Stimulated activated CD8-positive, alpha-beta memory T cell treated with anti-CD3 and anti-CD28 coated beads, Interleukin-4, amount 100 ng/mL, for 1 hour (primary cell): Measurements from ENCODE around the gene CCDC175.

Experiments used
- DNase-seq, 2 donors: peaks; one replicate each; pipeline ENCODE4 v3.0.0-alpha.2; 2020; ENCODE audit warnings: low read depth in 2 of 2, low spot score in 1 of 2

The CCDC175 gene

DNA sequence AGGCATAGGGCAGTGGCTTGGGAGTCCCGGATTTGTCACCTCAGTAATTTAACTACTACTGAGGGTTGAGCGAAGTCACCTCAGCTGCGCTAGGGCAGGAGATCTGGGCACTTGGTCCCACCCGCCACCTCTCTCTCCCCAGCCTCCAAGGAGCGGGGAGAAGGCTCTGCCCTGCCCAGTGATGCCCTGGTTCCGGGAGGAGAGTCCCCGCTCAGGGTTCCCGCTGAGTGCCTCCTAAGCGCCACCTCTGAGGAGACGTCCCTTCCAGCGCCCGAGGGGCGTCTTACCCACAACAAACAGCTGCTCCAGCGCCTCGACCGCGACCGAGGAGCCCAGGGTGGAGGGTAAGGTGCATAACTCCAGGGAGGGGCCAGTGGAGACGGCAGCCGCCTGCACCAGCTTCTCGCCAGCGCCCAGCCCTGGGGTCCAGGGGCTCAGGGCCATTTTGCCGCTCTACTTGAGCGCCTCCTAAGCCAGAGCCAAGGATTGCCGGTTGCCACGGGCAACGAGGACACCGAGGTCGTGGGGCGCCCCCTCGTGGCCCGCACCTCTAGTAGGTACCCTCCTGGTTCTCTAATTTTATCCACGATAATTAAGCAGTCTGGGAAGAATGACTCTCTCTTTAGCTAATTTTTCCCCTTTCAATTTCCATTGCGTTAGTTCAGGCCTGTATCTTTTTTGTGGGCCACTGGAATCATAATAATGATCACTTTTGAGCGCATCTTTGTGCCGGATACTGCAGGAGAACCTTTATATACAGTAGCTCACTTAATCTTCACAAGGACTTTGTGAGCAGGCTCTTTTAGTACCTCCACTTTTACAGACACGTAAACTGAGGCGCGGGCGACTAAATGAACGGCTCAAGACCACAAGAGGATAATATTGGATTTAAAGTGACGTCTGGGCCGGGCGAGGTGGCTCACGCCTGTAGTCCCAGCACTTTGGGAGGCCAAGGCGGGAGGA lies at the start of gene CCDC175:
Gene CCDC175, minus strand, starts transcription at position 481 of the 963 bp plus-strand sequence. Its CDS starts 37 bp downstream, at position 444.
- DNase-seq = peak; percentile 54 to 61

DNA sequence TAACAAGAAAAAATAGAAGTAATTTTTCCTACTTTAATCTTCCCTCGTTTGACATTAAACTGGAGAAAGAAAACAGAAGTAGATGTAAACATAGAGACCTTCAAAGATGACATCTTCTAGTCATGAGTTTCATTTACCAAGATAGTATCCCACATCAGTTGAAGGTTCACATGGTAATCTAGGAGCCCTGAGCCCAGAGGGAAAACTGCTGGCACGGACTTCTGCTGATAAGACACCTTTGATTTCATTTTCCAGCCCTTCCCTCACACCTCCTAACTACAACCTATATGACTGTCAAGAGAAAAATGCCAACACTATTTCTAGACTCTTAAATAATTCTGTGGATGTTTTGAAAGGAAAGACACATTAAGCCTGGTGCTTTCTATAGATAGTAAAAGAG lies 46.0 kb upstream of the CCDC175 start:
- DNase-seq = no peak

DNA sequence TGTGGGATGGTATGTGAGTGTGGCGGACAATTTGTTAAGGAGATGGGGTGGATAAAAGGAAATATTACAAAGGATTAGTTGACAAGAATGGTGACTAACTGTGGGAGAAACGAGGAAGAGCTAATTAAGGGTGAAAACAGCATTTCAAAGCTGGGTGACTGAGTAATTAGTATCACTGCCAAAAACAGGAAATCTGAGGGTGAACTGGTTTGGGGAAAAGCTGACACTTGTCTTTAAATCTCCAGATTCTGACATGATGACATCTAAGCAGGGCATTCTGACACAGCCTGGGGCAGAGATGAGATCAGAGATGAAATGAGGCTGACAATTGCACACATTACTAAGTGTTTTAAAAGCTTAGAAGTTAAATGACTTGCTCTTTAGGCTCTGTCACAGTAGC lies 42.4 kb upstream of the CCDC175 start:
- DNase-seq = no peak

DNA sequence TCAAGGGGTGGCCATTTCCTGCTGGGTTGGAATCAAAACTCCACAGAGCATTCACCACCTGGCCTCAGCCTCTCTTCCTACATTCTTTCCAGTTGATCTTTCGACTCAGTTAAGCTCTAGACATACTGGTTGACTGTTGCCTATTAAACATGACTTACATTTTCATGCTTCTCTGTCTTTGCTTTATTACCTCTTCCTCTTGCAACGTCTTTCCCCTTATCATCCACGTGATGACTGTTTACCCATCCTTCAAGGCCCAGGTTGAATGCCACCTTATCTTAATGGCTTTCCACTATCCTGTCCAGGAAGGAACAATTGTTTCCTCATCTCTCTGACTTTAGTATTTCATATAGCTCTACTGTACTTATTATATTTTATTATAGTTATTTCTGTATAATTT lies 24.4 kb upstream of the CCDC175 start:
- DNase-seq = no peak

DNA sequence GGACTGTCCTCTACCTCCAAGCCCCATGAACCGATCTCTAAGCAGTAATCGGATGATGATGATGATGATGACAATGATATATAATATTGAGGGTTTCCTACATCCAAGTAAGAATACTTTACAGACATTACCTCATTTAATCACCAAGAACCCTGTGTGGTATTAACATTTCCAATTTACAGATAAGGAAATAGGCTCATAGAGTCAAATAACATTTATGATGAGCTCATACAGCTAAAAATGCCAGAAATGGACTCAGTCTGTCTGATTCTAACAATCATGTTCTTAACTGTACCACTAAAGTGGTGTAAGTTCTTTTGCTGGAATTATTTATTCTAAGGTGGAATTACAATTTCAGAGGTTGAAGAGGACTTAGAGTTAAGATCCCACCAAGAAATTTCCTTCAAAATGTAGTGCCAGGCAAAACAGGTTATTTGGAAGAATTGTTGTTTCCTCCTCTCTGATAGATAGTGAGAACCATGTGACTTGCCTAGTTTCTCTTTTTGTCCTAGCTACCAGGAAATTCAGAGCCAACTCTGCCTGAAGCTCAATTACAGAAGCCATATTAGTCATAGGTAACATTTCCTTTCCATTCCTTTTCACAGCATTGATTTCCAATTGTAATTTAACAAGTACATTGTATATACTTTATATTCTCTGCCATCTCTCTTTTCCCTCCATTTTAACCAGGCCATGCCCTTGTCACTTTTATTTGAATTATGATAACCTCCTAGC lies 23.8 kb upstream of the CCDC175 start:
- no peak for DNase-seq

DNA sequence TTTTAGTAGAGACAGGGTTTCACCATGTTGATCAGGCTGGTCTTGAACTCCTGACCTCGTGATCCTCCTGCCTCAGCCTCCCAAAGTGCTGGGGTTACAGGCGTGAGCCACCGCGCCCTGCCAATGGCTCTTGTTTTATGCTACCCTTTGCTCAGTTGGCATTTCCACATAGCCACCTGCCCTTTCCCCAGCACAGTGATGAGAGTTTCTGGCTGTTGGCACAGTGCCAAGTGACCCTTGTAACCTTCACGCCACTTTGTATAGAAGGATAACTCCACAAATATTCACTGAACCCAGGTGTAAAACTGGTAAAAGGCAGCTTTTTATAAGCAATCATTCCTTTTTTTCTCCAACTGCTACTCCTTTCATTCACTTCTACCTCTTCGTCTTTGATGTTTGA lies 18.5 kb upstream of the CCDC175 start:
- DNase-seq = no peak

DNA sequence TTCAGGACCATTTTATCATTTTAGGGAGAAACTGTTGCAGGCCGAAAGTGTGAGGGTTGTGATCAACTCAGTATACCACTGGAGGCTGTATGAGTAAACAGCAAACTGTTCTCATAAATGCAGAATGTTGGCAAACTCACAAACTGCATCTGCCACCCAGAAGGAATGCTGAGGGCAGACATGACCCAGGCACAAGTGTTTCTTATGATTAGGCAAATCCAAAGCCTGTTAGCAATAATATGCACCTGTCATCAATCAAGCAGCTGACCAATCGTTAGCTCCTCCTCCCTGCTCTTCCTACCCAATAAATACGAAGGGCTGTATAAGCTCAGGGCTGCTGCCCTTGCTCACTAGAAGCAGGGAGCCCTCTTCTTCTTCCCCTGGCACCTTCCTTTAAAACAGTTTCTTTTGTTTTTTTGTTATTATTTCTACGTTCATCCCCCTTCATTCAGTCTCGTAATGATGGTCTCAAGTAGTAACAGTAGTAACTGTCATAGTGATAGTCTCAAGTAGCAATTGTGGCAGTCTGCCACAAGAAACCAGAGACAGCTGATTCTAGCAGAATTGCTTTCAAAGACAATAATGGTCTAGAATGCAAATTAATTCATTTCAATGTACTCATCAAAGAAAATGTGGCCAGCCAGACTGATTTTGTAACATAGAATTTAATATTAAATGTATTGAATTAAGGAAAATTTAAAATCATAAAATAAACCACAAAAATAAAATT lies 15.2 kb upstream of the CCDC175 start:
- no peak for DNase-seq

DNA sequence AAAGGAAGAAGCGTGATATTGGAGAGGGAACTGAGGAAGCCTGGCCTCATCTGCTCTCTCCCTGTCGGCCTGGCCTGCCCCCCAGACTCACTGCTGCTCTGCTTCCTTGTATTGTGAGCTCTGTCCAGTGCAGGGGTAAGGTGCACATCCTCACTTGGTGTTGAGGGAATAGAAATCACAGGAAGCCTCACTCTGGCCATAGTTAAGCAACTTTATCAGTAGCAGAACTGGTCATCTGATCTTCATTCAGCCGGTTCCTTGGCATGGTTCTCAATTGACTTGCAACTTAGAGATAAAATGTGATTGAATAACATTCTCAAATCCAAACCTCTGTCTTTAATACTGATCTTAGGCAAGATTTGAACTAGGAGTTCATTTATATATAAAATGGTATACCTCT lies 11.5 kb upstream of the CCDC175 start:
- DNase-seq = no peak

DNA sequence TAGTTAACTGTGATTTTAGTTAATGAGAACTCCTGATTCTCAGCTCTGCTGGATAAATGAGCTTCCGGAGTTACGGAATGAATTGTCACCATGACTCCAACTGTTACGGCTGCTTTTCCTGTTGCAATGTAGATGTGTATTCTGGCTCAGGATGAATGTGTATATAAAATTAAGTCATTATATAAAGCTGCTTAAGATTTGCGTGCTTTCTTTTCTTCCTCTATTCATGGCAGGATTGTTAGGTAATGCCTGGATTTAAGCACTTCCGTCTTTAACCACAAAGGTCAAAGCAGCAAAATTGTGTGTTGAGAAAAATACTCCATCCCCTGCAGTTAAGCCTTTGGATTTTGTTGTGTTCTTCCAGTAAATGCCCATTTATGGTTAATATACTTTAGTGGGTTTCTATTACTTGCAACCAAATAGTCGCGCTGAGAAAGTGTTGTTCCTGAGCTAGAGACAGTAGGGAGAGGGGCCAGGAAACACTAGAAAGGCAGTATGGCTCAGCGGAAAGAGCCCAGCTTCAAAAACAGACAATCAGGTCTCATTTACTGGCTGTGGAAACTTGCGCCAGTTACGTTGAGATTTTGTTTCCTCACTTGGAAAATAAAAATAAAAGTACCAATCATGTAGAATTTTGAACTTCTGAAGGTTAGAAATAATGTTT lies 9.4 kb upstream of the CCDC175 start:
- no peak for DNase-seq

DNA sequence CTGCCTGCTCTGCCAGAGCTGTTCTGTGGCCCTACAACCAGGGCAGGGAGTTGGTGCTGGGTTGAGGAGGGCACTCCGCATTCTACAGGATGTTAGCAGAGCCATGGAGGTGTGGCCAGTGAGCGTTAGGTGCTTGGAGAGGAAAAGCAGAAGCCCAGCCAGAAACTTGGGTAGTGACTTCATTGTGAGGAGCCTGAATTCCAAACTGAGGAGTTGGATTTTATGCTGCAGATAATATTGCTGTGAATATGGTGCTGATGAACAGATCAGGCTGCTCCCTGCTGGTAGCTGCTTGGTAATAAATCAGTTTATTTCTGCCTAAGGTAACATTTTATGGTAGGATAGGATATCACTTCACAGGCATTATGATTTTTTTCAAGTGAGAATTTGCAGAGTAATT lies 7.1 kb upstream of the CCDC175 start:
- DNase-seq = no peak

DNA sequence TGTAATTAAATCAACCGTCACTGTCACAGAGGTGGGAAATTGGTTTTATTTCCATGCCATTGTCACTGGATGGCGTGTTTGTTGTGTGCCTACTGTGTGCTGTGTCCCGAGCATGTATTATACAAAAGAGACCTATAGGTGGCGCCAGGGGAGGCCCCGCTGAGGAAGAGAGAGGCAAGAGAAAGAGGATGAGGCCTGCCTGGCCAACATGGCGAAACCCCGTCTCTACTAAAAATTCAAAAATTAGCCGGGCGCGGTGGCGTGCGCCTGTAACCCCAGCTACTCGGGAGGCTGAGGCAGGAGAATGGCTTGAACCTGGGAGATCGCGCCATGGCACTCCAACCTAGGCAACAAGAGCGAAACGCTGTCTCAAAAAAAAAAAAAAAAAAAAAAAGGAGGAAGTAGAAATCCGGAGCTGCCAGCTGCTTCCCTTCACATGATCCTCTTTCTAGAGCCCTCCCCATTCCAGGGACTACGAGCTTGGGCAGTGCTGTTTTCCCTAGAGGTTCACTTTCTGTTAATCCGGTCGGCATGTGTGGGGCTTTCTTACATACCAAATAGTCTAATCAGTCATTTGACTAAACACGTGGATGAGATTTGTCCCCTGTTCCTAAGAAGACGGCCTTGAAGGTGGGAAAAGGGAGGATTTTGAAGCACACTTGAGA lies 6.4 kb upstream of the CCDC175 start:
- DNase-seq = no peak

DNA sequence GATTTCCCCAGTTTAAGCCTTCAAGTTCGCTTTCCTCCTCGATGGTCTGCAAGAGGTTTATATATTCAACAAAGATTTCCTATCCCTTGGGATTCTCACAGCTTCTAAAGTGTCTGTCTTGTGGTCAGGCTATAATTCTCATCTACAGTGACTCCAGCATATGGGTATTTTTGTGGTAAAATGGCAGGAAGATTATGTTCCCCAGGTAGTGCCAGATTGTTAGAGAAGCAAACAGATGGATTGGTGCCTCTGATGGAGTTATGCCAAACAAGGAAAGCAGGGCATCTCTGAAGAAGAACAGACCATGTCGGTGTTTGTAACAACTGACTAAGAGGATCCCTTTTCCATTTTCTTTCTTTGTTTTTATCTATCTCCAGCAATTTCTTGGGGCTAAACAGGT lies 5.5 kb upstream of the CCDC175 start:
- no peak for DNase-seq

DNA sequence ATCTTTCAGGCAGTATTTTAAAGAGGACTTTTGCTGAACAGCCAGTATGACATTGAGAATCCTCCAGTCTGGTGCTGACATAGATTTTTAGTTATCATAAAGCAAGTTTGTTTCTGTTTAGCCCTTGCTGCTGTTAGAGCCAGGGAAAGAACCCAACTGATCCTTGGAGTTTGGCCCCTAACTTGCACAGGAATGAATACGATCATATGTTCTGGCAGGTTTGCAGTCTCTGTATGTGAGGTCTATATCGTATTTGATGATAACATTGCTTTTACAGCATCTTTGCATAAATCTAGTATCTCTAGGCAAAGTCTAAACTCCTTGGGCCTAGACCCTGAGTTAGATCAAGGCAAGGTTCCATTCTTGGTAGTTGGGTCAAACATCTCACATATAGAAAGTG lies 4.3 kb upstream of the CCDC175 start:
- DNase-seq = no peak

DNA sequence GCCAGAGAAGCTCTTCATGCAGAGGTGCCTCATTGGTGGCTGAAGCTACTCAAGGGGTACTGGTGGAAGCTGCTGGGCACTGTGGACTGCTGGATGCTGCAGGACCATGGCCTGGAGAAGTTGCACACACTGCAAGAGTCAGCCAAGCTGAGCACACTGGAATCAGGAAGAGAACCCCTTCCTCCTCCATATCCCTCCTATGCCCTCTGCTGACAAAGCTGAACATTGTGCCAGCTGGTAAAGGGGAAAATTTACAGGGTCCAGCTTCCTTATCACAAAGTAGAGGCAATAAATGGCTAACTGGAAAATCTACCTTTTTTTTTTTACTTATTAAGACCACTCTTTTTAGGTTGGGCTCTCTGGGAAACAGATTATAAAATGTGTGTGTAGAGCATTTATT lies 6.5 kb downstream of the CCDC175 start:
- no peak for DNase-seq

DNA sequence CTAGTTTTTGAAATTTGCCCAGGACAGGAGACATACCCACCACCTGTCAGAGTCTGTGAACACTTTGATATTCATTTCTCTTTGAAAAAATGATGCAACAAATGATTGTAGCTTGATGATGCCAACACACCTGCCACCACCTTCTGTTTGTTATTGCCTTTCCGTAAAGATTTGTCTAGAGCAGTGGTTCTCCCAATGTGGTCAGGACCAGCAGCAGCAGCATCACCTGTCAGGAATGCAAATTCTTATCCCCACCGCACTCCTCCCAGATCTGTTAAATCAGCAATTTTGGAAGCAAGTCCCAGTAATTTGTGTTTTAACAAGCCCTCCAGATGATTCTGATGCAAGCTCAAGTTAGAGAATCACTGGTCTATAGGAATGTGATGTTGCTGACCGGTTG lies 9.9 kb downstream of the CCDC175 start:
- no peak for DNase-seq

DNA sequence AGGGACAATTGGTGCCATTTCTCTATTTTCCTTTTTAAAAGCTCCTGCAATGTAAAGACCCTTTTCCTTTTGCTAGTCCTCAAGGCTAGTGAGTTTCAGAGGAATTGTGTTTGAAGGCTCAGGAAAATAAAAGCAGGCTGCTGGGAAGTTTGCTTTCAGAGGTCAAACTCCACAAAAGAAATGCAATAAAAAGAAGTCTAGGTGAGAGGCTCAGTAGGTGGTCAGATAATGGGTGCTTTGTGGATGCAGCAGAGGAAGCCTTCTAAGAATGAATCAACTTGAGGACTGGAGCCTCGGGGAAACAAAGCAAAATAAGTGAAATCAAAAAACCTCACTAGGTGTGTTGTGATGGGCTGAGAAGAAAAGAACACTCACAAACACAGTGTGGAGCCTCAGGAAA lies 10.3 kb downstream of the CCDC175 start:
- DNase-seq = no peak

DNA sequence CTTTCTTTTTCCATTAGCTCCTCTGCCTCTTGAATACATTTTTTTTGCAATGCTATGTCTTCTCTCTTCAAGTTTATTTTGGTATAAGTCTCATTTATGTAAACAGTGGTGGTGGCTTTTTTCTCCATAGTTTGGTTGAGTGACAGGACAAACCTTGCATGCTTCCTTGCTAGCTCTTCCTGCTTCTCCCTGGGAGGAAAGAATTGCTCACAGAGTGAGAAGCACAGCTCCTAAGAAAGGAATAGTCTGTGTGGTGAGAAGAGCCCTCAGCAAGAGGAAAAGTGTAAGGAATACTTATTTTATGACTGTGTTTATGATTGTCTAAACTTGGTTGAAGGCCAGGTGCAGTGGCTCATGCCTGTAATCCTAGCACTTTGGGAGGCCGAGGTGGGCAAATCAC lies 11.5 kb downstream of the CCDC175 start:
- DNase-seq = no peak

DNA sequence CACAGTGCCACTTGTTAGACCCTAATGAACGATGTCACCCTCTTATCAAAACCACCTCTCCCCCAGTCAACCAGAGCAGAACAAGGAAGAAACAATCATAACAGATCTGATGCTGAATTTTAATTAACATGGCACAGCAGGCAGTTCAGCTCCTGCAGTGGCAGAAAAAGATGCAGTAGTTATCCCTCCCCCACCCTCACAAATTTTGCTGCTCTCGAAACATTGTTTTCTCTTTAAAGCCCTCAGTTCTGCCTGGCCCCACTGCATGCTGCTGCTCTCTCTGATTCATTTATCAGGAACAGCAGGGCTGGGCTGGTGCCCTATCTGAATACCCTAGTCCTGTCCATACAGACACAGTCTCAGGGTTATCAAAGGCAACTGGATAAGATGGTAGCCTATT lies 12.2 kb downstream of the CCDC175 start:
- no peak for DNase-seq

DNA sequence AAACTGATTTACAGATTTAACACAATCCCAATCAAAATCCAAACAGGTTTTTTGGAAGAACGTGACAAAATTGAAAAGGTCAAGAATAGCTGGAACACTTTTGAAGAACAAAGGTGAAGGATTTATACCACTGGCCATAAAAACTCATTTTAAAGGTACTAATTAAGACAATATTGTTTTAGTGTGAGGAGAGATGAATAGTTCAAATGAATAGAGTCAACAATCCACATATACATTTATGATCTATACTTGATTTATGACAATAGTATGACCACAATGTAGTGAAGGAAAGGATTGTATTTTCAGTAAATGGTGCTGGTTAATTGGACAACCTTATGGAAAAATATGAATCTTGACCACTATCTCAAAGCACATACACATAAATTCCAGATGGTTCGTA lies 29.3 kb downstream of the CCDC175 start:
- DNase-seq = no peak

DNA sequence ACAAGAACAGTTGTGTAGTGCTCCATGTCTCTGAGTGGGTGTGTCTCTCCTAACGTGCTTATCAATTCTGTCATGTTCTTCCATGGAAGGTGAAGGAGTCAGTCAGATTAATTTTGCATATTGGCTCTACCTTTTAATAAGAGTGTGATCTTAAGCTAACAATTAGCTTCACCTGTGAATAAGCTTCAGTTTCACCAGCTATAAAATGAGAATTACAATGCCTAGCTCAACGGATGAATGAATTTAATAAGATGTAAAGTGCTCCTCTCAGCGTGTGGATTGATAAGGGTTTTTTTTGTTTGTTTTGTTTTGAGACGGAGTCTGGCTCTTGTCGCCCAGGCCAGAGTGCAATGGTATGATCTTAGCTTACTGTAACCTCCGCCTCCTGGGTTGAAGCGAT lies 32.7 kb downstream of the CCDC175 start:
- no peak for DNase-seq

DNA sequence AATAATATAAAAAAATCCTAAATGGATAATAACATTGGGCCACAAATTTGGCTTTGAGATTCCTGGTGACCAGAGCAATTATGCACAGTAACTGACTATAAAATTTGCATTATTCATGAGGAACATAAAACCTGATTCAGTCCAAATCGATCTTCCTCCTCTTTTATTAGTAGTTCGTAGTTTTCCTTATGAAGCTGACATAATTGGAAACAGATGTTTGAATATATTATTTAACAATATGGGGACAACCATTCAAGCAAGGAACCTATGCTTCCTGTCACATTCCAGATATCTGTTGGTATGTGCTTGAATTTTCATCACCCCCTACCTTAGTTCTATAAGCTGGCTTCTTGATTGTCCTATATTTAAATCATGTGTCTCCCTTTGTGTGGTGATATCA lies 34.9 kb downstream of the CCDC175 start:
- DNase-seq = no peak
